Neural cell (in vitro differentiated cells): ENCODE data around the gene CHRM4. TPM values are rescaled to one million over a fixed set of nuclear protein-coding genes. Genes with fewer than 3 reads are reported as not detected.

ENCODE experiments used
- H2AFZ ChIP-seq: fragments of 200-600, 300-800 bp; sonication (generic), shearing (Covaris generic); 2 replicates; pipeline ENCODE4 v1.6.0; 2014; ENCODE audit warnings: low read depth, mild to moderate bottlenecking, antibody characterized with exemption, low read length, moderate library complexity
- H3F3A ChIP-seq: fragments of 200-600 bp; shearing (Covaris generic); 2 replicates; pipeline ENCODE4 v1.6.1; 2016; ENCODE audit warnings: mild to moderate bottlenecking, moderate library complexity, mixed read lengths, antibody characterized with exemption, low read length; ENCODE audit not compliant: insufficient read depth, poor library complexity, severe bottlenecking
- H3K27ac ChIP-seq: fragments of 200-600, 300-800 bp; sonication (generic), shearing (Covaris generic); 2 replicates; pipeline ENCODE4 v1.5.1; 2014; ENCODE audit warnings: mild to moderate bottlenecking, low read length, moderate library complexity
- H3K27me3 ChIP-seq: fragments of 300-800, 200-600 bp; sonication (generic), shearing (Covaris generic); 2 replicates; pipeline ENCODE4 v1.6.0; 2014; ENCODE audit warnings: mild to moderate bottlenecking, low read depth, low read length, moderate library complexity; ENCODE audit not compliant: insufficient read depth
- H3K36me3 ChIP-seq: fragments of 300-800, 200-600 bp; sonication (generic), shearing (Covaris generic); 2 replicates; pipeline ENCODE4 v1.5.1; 2014; ENCODE audit warnings: mild to moderate bottlenecking, antibody characterized with exemption, low read length, moderate library complexity; ENCODE audit not compliant: insufficient read depth
- H3K4me2 ChIP-seq: fragments of 300-800, 200-600 bp; sonication (generic), shearing (Covaris generic); 2 replicates; pipeline ENCODE4 v1.6.0; 2014; ENCODE audit warnings: mild to moderate bottlenecking, low read length
- H3K4me3 ChIP-seq: fragments of 300-800, 200-600 bp; sonication (generic), shearing (Covaris generic); 2 replicates; pipeline ENCODE4 v1.5.1; 2014; ENCODE audit warnings: mild to moderate bottlenecking, low read length, moderate library complexity
- H3K79me2 ChIP-seq: fragments of 200-600 bp; shearing (Covaris generic); replicated peaks from 2 replicates; pipeline ENCODE4 v1.6.0; 2014; ENCODE audit warnings: mild to moderate bottlenecking, low read length, moderate library complexity; ENCODE audit not compliant: insufficient read depth
- H3K9ac ChIP-seq: fragments of 300-800, 200-600 bp; sonication (generic), shearing (Covaris generic); 2 replicates; pipeline ENCODE4 v1.6.1; 2016; ENCODE audit warnings: mild to moderate bottlenecking, low read length, mixed read lengths
- H3K9me2 ChIP-seq: fragments of 200-600 bp; shearing (Covaris generic); 2 replicates; pipeline ENCODE4 v1.6.1; 2016; ENCODE audit warnings: mild to moderate bottlenecking, low read length, mixed read lengths; ENCODE audit not compliant: insufficient read depth
- H3K9me3 ChIP-seq: fragments of 200-600, 300-800 bp; sonication (generic), shearing (Covaris generic); 2 replicates; pipeline ENCODE4 v1.6.1; 2016; ENCODE audit warnings: mild to moderate bottlenecking, mixed run types, low read length, moderate library complexity, mixed read lengths
- H4K20me1 ChIP-seq: fragments of 200-600 bp; shearing (Covaris generic); 2 replicates; pipeline ENCODE4 v1.6.1; 2016; ENCODE audit warnings: mild to moderate bottlenecking, mixed run types; ENCODE audit not compliant: insufficient read depth
- EP300 ChIP-seq: fragments of 450-650 bp; conservative IDR thresholded peaks from 2 replicates; pipeline ENCODE4 v1.6.1; 2014; ENCODE audit warnings: antibody characterized with exemption, mild to moderate bottlenecking, moderate library complexity; ENCODE audit not compliant: poor library complexity, severe bottlenecking
- EZH2 ChIP-seq: fragments of 200-600, 300-800 bp; shearing (Covaris generic), sonication (generic); IDR thresholded peaks from 2 replicates; pipeline ENCODE4 v1.6.1; 2014; ENCODE audit warnings: antibody characterized with exemption, low read length, borderline replicate concordance, mild to moderate bottlenecking; ENCODE audit not compliant: insufficient read depth, poor library complexity, severe bottlenecking
- MXI1 ChIP-seq: fragments of 450-650 bp; conservative IDR thresholded peaks from 2 replicates; pipeline ENCODE4 v1.6.1; 2014; ENCODE audit warnings: antibody characterized with exemption, mild to moderate bottlenecking; ENCODE audit not compliant: poor library complexity, severe bottlenecking
- POLR2AphosphoS5 ChIP-seq: IDR thresholded peaks from 2 replicates; pipeline ENCODE4 v1.6.1; 2012
- RAD21 ChIP-seq: fragments of 450-650 bp; conservative IDR thresholded peaks from 2 replicates; pipeline ENCODE4 v1.6.1; 2014; ENCODE audit warnings: antibody characterized with exemption, mild to moderate bottlenecking, moderate library complexity
- SMC3 ChIP-seq: fragments of 450-650 bp; conservative IDR thresholded peaks from 2 replicates; pipeline ENCODE4 v1.6.1; 2014; ENCODE audit warnings: antibody characterized with exemption, mild to moderate bottlenecking, moderate library complexity; ENCODE audit not compliant: poor library complexity
- TAF1 ChIP-seq: IDR thresholded peaks from 2 replicates; pipeline ENCODE4 v1.6.1; 2012; ENCODE audit warnings: low read depth
- polyA plus RNA-seq: library from polyadenylated mRNA; depleted of rRNA; stranded (reverse); fragments of >200 nt; gene quantifications from 2 replicates; pipeline ENCODE4 v1.2.3, GENCODE V29; 2014
- TF ChIP-seq, protein P1 (sequence below): fragments of 450-650 bp; IDR thresholded peaks from 2 replicates; pipeline ENCODE4 v1.5.1; 2014; ENCODE audit warnings: antibody characterized with exemption, mild to moderate bottlenecking, moderate library complexity; ENCODE audit not compliant: poor library complexity, severe bottlenecking
- TF ChIP-seq, protein P2 (sequence below): IDR thresholded peaks from 2 replicates; pipeline ENCODE4 v1.6.1; 2012; ENCODE audit warnings: borderline replicate concordance

Gene CHRM4
- polyA plus RNA-seq, 1 donor from 2014 or later, result 8.2 TPM

- H3K27ac ChIP-seq, result no peak overlapping the region
- no peaks in the 10 kb centered on the region for H3K36me3 ChIP-seq
- H3K79me2 ChIP-seq, result peaks cover 3% of the 10 kb centered on the region
- TF ChIP-seq, protein P1, sequence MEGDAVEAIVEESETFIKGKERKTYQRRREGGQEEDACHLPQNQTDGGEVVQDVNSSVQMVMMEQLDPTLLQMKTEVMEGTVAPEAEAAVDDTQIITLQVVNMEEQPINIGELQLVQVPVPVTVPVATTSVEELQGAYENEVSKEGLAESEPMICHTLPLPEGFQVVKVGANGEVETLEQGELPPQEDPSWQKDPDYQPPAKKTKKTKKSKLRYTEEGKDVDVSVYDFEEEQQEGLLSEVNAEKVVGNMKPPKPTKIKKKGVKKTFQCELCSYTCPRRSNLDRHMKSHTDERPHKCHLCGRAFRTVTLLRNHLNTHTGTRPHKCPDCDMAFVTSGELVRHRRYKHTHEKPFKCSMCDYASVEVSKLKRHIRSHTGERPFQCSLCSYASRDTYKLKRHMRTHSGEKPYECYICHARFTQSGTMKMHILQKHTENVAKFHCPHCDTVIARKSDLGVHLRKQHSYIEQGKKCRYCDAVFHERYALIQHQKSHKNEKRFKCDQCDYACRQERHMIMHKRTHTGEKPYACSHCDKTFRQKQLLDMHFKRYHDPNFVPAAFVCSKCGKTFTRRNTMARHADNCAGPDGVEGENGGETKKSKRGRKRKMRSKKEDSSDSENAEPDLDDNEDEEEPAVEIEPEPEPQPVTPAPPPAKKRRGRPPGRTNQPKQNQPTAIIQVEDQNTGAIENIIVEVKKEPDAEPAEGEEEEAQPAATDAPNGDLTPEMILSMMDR, result no peak
- TF ChIP-seq MXI1, result no peak
- TF ChIP-seq EZH2, result no peak
- TF ChIP-seq, protein P2, sequence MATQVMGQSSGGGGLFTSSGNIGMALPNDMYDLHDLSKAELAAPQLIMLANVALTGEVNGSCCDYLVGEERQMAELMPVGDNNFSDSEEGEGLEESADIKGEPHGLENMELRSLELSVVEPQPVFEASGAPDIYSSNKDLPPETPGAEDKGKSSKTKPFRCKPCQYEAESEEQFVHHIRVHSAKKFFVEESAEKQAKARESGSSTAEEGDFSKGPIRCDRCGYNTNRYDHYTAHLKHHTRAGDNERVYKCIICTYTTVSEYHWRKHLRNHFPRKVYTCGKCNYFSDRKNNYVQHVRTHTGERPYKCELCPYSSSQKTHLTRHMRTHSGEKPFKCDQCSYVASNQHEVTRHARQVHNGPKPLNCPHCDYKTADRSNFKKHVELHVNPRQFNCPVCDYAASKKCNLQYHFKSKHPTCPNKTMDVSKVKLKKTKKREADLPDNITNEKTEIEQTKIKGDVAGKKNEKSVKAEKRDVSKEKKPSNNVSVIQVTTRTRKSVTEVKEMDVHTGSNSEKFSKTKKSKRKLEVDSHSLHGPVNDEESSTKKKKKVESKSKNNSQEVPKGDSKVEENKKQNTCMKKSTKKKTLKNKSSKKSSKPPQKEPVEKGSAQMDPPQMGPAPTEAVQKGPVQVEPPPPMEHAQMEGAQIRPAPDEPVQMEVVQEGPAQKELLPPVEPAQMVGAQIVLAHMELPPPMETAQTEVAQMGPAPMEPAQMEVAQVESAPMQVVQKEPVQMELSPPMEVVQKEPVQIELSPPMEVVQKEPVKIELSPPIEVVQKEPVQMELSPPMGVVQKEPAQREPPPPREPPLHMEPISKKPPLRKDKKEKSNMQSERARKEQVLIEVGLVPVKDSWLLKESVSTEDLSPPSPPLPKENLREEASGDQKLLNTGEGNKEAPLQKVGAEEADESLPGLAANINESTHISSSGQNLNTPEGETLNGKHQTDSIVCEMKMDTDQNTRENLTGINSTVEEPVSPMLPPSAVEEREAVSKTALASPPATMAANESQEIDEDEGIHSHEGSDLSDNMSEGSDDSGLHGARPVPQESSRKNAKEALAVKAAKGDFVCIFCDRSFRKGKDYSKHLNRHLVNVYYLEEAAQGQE, result no peak
- TF ChIP-seq SMC3, result no peak
- no peak for TF ChIP-seq EP300
- no peak for TF ChIP-seq TAF1
- TF ChIP-seq RAD21, result no peak
- TF ChIP-seq POLR2AphosphoS5, result no peak
- peak overlapping the region; percentile 21 for H3K4me3 ChIP-seq
- no peak overlapping the region for H3K4me2 ChIP-seq
- no peaks in the 10 kb centered on the region for H3K9me3 ChIP-seq
- no peaks in the 10 kb centered on the region for H3K9me2 ChIP-seq
- no peaks in the 10 kb centered on the region for H3F3A ChIP-seq
- peak overlapping the region; percentile 39 for H3K9ac ChIP-seq
- no peaks in the 10 kb centered on the region for H4K20me1 ChIP-seq
- no peaks in the 10 kb centered on the region for H3K27me3 ChIP-seq
- no peak overlapping the region for H2AFZ ChIP-seq
Observed at GRCh38 chr11:46361283-46362155, 30.1 kb downstream of the CHRM4 start.

DNA sequence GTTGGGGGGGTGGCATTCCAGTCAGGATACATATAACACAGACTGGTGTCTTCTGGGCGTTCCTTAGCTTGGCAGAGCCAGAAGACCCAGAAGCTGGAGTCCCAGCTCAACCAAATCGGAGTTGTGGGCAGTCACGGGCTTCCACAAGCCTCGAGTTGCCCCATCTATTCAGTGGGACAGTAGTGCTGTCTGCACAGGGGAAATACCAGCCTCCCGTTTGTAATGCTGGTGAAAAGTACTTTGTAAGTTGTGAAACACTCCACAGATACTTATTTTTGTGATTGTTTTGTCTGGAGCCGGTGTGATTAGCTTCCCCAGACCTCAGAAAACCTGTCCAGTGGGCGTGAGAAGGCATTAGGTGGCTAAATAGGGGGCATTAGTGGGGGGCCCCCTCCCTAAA is 30.7 kb downstream of the CHRM4 start:
- H2AFZ ChIP-seq, result no peak overlapping the region
- H3K9ac ChIP-seq, result peak overlapping the region; percentile 39
- H3F3A ChIP-seq, result no peaks in the 10 kb centered on the region
- no peak overlapping the region for H3K4me2 ChIP-seq
- H3K79me2 ChIP-seq, result peaks cover 3% of the 10 kb centered on the region
- H3K36me3 ChIP-seq, result no peaks in the 10 kb centered on the region
- no peaks in the 10 kb centered on the region for H4K20me1 ChIP-seq
- TF ChIP-seq SMC3 (no peak), POLR2AphosphoS5 (no peak), RAD21 (no peak), EP300 (no peak), TAF1 (no peak), MXI1 (no peak), EZH2 (no peak)
- TF ChIP-seq, protein P1, result no peak
- TF ChIP-seq, protein P2, result no peak
- peak overlapping the region; percentile 21 for H3K4me3 ChIP-seq
- no peaks in the 10 kb centered on the region for H3K9me3 ChIP-seq
- H3K27ac ChIP-seq, result no peak overlapping the region
- H3K9me2 ChIP-seq, result no peaks in the 10 kb centered on the region
- H3K27me3 ChIP-seq, result no peaks in the 10 kb centered on the region
